ENCODE results near the gene NHS.

Gene NHS

DNA sequence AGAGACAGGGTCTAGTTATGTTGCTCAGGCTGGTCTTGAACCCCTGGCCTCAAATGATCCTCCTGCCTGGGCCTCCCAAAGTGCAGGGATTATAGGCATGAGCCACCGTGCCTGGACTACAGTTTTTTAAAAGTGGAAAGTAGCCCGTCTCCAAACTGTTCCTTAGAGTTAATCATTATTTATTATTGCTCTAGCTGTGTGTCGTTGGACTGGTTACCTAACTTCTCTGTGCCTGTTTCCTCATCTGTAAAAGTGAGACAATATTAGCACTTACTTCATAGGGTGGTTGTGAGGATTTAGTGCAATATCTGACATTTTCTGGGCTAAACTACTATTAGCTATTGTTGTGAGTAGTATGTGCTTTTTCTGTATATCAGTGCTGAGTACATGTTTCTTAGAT lies 210.0 kb downstream of the NHS start:
- no peak overlapping the region for H3K4me2 ChIP-seq (ENCODE audit: low read length)
- no peak overlapping the region for H3K27ac ChIP-seq (ENCODE audit: low read depth, low read length)
- no peaks in the 10 kb centered on the region for H3K4me1 ChIP-seq (ENCODE audit: control insufficient read depth, low read length)

DNA sequence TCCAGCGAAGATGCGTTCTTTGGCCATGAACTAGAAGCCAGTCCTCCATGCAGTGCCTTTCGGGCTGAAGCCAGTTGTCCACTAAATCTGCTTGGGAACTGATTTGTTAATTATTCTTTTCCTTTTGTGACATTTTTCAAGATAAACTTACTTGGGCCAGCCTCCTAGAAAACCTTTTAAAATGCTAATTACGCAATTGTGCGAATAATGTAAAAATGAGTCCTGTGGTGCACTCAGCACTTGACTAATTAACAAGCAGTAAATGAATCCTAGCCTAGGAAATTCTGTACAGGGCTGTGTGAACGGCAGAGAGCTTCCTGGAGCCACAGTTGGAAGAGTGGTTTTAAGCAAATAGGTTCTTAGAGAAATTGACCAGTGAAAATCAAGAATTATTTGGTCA lies 212.4 kb downstream of the NHS start:
- H3K4me3 ChIP-seq (ENCODE audit: low read length) = no peak overlapping the region
- H4K20me1 ChIP-seq (ENCODE audit: control insufficient read depth, insufficient read depth, low read depth, low read length) = no peaks in the 10 kb centered on the region
- no peaks in the 10 kb centered on the region for H3K4me1 ChIP-seq (ENCODE audit: control insufficient read depth, low read length)
- no peaks in the 10 kb centered on the region for H3K9me2 ChIP-seq (replicated peaks; ENCODE audit: control insufficient read depth, low read length)
- no peaks in the 10 kb centered on the region for H3F3A ChIP-seq (ENCODE audit: control insufficient read depth, insufficient read depth)
- no peak overlapping the region for H3K27ac ChIP-seq (ENCODE audit: low read depth, low read length)
- no peaks in the 10 kb centered on the region for H3K36me3 ChIP-seq (ENCODE audit: control insufficient read depth, low read length)
- no peaks in the 10 kb centered on the region for H3K27me3 ChIP-seq (ENCODE audit: control insufficient read depth, low read length)
- H3K4me2 ChIP-seq (ENCODE audit: low read length) = no peak overlapping the region
- TF ChIP-seq, protein P1, sequence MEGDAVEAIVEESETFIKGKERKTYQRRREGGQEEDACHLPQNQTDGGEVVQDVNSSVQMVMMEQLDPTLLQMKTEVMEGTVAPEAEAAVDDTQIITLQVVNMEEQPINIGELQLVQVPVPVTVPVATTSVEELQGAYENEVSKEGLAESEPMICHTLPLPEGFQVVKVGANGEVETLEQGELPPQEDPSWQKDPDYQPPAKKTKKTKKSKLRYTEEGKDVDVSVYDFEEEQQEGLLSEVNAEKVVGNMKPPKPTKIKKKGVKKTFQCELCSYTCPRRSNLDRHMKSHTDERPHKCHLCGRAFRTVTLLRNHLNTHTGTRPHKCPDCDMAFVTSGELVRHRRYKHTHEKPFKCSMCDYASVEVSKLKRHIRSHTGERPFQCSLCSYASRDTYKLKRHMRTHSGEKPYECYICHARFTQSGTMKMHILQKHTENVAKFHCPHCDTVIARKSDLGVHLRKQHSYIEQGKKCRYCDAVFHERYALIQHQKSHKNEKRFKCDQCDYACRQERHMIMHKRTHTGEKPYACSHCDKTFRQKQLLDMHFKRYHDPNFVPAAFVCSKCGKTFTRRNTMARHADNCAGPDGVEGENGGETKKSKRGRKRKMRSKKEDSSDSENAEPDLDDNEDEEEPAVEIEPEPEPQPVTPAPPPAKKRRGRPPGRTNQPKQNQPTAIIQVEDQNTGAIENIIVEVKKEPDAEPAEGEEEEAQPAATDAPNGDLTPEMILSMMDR (IDR thresholded peaks at IDR 0.05; ENCODE audit: low read depth, low read length, poor library complexity, severe bottlenecking) = no peak
- no peak for TF ChIP-seq EZH2phosphoT487 (IDR thresholded peaks at IDR 0.05; ENCODE audit: borderline replicate concordance, low read length)
- no peaks in the 10 kb centered on the region for H3K9me3 ChIP-seq (ENCODE audit: control insufficient read depth, insufficient read depth, low read length)
- H3K79me2 ChIP-seq (ENCODE audit: control insufficient read depth, low read length) = no peaks in the 10 kb centered on the region

More for the DNA sequence above, 210.0 kb downstream of the NHS start:
- H3K27me3 ChIP-seq (ENCODE audit: control insufficient read depth, low read length) = no peaks in the 10 kb centered on the region
- H4K20me1 ChIP-seq (ENCODE audit: control insufficient read depth, insufficient read depth, low read depth, low read length) = no peaks in the 10 kb centered on the region
- H3K9me2 ChIP-seq (replicated peaks; ENCODE audit: control insufficient read depth, low read length) = no peaks in the 10 kb centered on the region
- no peaks in the 10 kb centered on the region for H3F3A ChIP-seq (ENCODE audit: control insufficient read depth, insufficient read depth)
- H3K79me2 ChIP-seq (ENCODE audit: control insufficient read depth, low read length) = no peaks in the 10 kb centered on the region
- H3K4me3 ChIP-seq (ENCODE audit: low read length) = no peak overlapping the region
- no peak for TF ChIP-seq EZH2phosphoT487 (IDR thresholded peaks at IDR 0.05; ENCODE audit: borderline replicate concordance, low read length)
- TF ChIP-seq, protein P1 (IDR thresholded peaks at IDR 0.05; ENCODE audit: low read depth, low read length, poor library complexity, severe bottlenecking) = no peak
- H3K36me3 ChIP-seq (ENCODE audit: control insufficient read depth, low read length) = no peaks in the 10 kb centered on the region
- H3K9me3 ChIP-seq (ENCODE audit: control insufficient read depth, insufficient read depth, low read length) = no peaks in the 10 kb centered on the region

DNA sequence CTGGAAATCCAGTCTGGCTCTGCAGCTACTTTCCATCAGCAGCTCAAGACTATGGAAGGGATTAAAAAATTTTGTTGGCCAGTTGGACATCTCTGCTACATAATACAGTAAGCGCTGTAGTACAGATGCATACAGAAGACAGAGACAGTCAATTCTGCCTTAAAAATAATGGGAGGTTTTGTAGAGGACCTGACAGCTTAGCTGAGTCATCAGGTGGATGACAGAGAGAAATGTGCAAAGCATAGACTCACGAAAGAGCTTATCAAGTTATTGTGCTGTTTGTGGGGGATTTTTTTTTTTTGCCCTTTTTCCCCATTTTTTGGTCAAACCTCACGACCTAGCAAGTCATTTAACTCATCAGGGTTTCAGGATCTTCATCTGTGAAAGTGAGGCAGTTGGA lies 213.3 kb downstream of the NHS start:
- no peaks in the 10 kb centered on the region for H3K9me2 ChIP-seq (replicated peaks; ENCODE audit: control insufficient read depth, low read length)
- no peaks in the 10 kb centered on the region for H3K4me1 ChIP-seq (ENCODE audit: control insufficient read depth, low read length)
- H3K4me2 ChIP-seq (ENCODE audit: low read length) = no peak overlapping the region
- no peaks in the 10 kb centered on the region for H3K9me3 ChIP-seq (ENCODE audit: control insufficient read depth, insufficient read depth, low read length)
- no peaks in the 10 kb centered on the region for H3F3A ChIP-seq (ENCODE audit: control insufficient read depth, insufficient read depth)
- H4K20me1 ChIP-seq (ENCODE audit: control insufficient read depth, insufficient read depth, low read depth, low read length) = no peaks in the 10 kb centered on the region
- no peaks in the 10 kb centered on the region for H3K27me3 ChIP-seq (ENCODE audit: control insufficient read depth, low read length)
- H3K36me3 ChIP-seq (ENCODE audit: control insufficient read depth, low read length) = no peaks in the 10 kb centered on the region
- no peak for TF ChIP-seq EZH2phosphoT487 (IDR thresholded peaks at IDR 0.05; ENCODE audit: borderline replicate concordance, low read length)
- TF ChIP-seq, protein P1 (IDR thresholded peaks at IDR 0.05; ENCODE audit: low read depth, low read length, poor library complexity, severe bottlenecking) = no peak
- no peaks in the 10 kb centered on the region for H3K79me2 ChIP-seq (ENCODE audit: control insufficient read depth, low read length)
- H3K27ac ChIP-seq (ENCODE audit: low read depth, low read length) = no peak overlapping the region
- H3K4me3 ChIP-seq (ENCODE audit: low read length) = no peak overlapping the region

All from DOHH2 (cell line).